ENCODE measurements around the gene LINC00237.

The LINC00237 gene

DNA sequence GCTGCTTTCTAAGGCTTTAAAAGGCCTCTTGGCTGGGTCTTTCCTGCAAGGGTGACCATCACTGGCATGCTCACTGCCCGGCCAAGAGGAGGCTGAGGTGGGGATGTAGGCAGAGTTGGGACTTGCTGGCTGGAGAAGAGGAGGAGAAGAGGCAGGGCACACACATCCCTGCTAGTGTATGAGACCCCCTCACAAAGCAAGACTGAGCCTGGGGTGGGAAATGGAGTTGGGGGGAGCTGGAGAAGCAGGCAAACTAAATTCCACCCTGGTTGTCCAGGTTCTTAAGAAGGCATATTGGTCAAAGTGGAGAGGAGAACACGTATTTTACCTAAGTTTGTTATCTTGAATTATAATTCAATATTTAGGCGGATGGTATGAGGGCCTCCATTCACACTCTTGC is 18.0 kb upstream of the LINC00237 start:
- DNase-seq (ENCODE audit: low read depth in 1 of 2, low spot score in 1 of 2), result no peak
- H3K27ac ChIP-seq (replicated peaks), result no peak overlapping the region
- no peaks in the 10 kb centered on the region for H3K27me3 ChIP-seq (ENCODE audit: insufficient read depth, poor library complexity, severe bottlenecking)
- H3K4me3 ChIP-seq (replicated peaks; ENCODE audit: insufficient read depth, low read length), result no peak overlapping the region
- TF ChIP-seq POLR2AphosphoS5 (IDR thresholded peaks at IDR 0.05; ENCODE audit: low read depth), result no peak

DNA sequence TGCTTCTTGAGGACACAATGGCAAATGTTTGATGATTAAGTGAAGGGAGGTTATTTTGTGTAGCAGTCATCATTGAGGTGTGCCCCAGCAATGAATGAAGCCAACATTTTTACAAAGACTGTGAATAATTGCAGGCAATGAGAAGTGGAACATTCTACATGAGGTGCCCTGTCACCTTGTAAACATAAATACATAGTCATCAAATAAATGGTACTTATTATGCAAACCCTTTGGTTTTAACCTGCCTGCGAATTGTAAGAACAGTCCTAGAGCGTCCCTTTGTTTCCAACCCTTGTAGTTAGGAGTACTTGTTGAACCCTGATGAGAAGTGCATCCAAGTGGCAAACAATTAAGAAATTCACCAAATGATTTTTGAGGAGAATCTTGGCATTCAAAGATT is 12.6 kb upstream of the LINC00237 start:
- no peak for DNase-seq (ENCODE audit: low read depth in 1 of 2, low spot score in 1 of 2)

DNA sequence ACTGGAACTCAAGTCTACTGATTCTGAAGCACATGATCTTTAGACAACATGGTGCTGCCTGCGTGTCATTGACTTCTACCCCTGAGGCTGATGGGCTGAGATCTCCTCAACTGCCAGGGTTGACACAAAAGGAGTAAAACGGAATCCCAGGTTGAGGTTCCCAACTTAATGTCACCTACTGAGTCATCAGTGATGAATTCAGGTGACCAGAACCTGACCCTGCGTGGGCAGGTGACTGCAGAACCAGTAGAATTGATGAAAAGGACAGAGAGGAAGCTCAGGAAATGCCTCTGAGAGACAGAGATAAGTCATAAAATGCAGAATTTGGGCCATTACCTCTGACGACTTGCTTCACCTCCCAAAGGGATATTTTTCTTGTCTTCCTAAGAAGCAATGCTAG is 12.0 kb upstream of the LINC00237 start:
- Histone ChIP-seq H3K27ac (replicated peaks) (no peak overlapping the region), H3K27me3 (ENCODE audit: insufficient read depth, poor library complexity, severe bottlenecking) (no peaks in the 10 kb centered on the region)

More for the DNA sequence above, 12.6 kb upstream of the LINC00237 start:
- Histone ChIP-seq H3K27me3 (ENCODE audit: insufficient read depth, poor library complexity, severe bottlenecking) (no peaks in the 10 kb centered on the region), H3K27ac (replicated peaks) (no peak overlapping the region), H3K4me3 (replicated peaks; ENCODE audit: insufficient read depth, low read length) (no peak overlapping the region)
- TF ChIP-seq, protein P1, sequence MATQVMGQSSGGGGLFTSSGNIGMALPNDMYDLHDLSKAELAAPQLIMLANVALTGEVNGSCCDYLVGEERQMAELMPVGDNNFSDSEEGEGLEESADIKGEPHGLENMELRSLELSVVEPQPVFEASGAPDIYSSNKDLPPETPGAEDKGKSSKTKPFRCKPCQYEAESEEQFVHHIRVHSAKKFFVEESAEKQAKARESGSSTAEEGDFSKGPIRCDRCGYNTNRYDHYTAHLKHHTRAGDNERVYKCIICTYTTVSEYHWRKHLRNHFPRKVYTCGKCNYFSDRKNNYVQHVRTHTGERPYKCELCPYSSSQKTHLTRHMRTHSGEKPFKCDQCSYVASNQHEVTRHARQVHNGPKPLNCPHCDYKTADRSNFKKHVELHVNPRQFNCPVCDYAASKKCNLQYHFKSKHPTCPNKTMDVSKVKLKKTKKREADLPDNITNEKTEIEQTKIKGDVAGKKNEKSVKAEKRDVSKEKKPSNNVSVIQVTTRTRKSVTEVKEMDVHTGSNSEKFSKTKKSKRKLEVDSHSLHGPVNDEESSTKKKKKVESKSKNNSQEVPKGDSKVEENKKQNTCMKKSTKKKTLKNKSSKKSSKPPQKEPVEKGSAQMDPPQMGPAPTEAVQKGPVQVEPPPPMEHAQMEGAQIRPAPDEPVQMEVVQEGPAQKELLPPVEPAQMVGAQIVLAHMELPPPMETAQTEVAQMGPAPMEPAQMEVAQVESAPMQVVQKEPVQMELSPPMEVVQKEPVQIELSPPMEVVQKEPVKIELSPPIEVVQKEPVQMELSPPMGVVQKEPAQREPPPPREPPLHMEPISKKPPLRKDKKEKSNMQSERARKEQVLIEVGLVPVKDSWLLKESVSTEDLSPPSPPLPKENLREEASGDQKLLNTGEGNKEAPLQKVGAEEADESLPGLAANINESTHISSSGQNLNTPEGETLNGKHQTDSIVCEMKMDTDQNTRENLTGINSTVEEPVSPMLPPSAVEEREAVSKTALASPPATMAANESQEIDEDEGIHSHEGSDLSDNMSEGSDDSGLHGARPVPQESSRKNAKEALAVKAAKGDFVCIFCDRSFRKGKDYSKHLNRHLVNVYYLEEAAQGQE (IDR thresholded peaks at IDR 0.05; ENCODE audit: insufficient replicate concordance, low read depth), result no peak
- TF ChIP-seq, protein P2, sequence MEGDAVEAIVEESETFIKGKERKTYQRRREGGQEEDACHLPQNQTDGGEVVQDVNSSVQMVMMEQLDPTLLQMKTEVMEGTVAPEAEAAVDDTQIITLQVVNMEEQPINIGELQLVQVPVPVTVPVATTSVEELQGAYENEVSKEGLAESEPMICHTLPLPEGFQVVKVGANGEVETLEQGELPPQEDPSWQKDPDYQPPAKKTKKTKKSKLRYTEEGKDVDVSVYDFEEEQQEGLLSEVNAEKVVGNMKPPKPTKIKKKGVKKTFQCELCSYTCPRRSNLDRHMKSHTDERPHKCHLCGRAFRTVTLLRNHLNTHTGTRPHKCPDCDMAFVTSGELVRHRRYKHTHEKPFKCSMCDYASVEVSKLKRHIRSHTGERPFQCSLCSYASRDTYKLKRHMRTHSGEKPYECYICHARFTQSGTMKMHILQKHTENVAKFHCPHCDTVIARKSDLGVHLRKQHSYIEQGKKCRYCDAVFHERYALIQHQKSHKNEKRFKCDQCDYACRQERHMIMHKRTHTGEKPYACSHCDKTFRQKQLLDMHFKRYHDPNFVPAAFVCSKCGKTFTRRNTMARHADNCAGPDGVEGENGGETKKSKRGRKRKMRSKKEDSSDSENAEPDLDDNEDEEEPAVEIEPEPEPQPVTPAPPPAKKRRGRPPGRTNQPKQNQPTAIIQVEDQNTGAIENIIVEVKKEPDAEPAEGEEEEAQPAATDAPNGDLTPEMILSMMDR (IDR thresholded peaks at IDR 0.05; ENCODE audit: insufficient read depth, low read length), result no peak

DNA sequence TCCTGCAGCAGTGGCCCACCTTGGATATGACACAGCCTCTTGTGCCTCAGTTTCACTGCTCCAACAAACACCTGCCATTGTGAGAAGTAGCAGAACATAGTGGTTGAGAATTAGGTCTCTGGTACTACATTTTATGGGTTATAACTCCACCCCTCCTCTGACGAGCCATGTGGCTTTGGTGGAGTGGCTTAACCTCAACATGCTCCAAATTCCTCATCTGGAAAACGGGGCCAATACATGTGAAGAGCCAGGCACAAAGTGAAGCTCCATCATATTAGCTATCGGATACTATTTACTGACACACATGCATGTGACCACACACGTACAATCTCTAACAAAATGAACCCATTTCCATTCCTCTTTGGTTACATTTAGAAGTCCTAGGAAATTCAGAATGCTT is 11.4 kb upstream of the LINC00237 start:
- Histone ChIP-seq H3K27me3 (ENCODE audit: insufficient read depth, poor library complexity, severe bottlenecking) (no peaks in the 10 kb centered on the region), H3K4me3 (replicated peaks; ENCODE audit: insufficient read depth, low read length) (no peak overlapping the region), H3K27ac (replicated peaks) (no peak overlapping the region)
- no peak for TF ChIP-seq SPI1 (IDR thresholded peaks at IDR 0.05; ENCODE audit: borderline replicate concordance, low read depth)
- no peak for TF ChIP-seq GABPA (IDR thresholded peaks at IDR 0.05; ENCODE audit: low read depth)
- TF ChIP-seq, protein P1 (IDR thresholded peaks at IDR 0.05; ENCODE audit: insufficient replicate concordance, low read depth), result no peak
- TF ChIP-seq POLR2AphosphoS5 (IDR thresholded peaks at IDR 0.05; ENCODE audit: low read depth), result no peak
- TF ChIP-seq, protein P2 (IDR thresholded peaks at IDR 0.05; ENCODE audit: insufficient read depth, low read length), result no peak
- DNase-seq (ENCODE audit: low read depth in 1 of 2, low spot score in 1 of 2), result no peak

More for the DNA sequence above, 12.0 kb upstream of the LINC00237 start:
- TF ChIP-seq SPI1 (IDR thresholded peaks at IDR 0.05; ENCODE audit: borderline replicate concordance, low read depth) (no peak), GABPA (IDR thresholded peaks at IDR 0.05; ENCODE audit: low read depth) (no peak), POLR2AphosphoS5 (IDR thresholded peaks at IDR 0.05; ENCODE audit: low read depth) (no peak)
- TF ChIP-seq, protein P1 (IDR thresholded peaks at IDR 0.05; ENCODE audit: insufficient replicate concordance, low read depth), result no peak
- TF ChIP-seq, protein P2 (IDR thresholded peaks at IDR 0.05; ENCODE audit: insufficient read depth, low read length), result no peak
- no peak for DNase-seq (ENCODE audit: low read depth in 1 of 2, low spot score in 1 of 2)
- H3K4me3 ChIP-seq (replicated peaks; ENCODE audit: insufficient read depth, low read length), result no peak overlapping the region
